Liver (tissue), 10 donors: ENCODE results near the gene YTHDF2. TPM values are rescaled to one million over a fixed set of nuclear protein-coding genes. Genes with fewer than 3 reads are reported as not detected.

Experiments
- DNase-seq: peaks from one replicate; pipeline ENCODE4 v3.0.0-alpha.2; 2017; ENCODE audit warnings: low spot score
- H3K27ac ChIP-seq, 2 donors: one replicate each; pipeline ENCODE4 v1.7.0; 2013; ENCODE audit warnings: inconsistent platforms in 2 of 2, low read length in 2 of 2, control low read depth in 1 of 2, low read depth in 1 of 2, mild to moderate bottlenecking in 1 of 2
- H3K27me3 ChIP-seq, 4 donors: one replicate each; pipeline versions ENCODE4 v1.6.1 to v1.7.0; 2013; ENCODE audit warnings: low read length in 3 of 4, inconsistent platforms in 1 of 4, mild to moderate bottlenecking in 1 of 4, moderate library complexity in 1 of 4; ENCODE audit not compliant: control insufficient read depth in 4 of 4, insufficient read depth in 4 of 4
- H3K36me3 ChIP-seq, 4 donors: one replicate each; pipeline versions ENCODE4 v1.6.1 to v1.7.0; 2013; ENCODE audit warnings: low read length in 3 of 4, mild to moderate bottlenecking in 3 of 4, low read depth in 1 of 4, moderate library complexity in 1 of 4; ENCODE audit not compliant: control insufficient read depth in 4 of 4, insufficient read depth in 3 of 4
- H3K4me1 ChIP-seq, 4 donors: one replicate each; pipeline versions ENCODE4 v1.6.1 to v1.7.0; 2013; ENCODE audit warnings: low read length in 3 of 4, mild to moderate bottlenecking in 3 of 4, moderate library complexity in 1 of 4; ENCODE audit not compliant: control insufficient read depth in 4 of 4, insufficient read depth in 4 of 4
- H3K4me3 ChIP-seq, 3 donors: one replicate each; pipeline versions ENCODE4 v1.6.1 to v1.7.0; 2013; ENCODE audit warnings: low read length in 3 of 3, control low read depth in 1 of 3, low read depth in 1 of 3, mild to moderate bottlenecking in 1 of 3
- H3K9ac ChIP-seq, 2 donors: one replicate each; pipeline ENCODE4 v1.7.0; 2013; ENCODE audit warnings: low read length in 2 of 2, mild to moderate bottlenecking in 2 of 2, moderate library complexity in 2 of 2, control low read depth in 1 of 2, low read depth in 1 of 2
- H3K9me3 ChIP-seq, 4 donors: one replicate each; pipeline versions ENCODE4 v1.6.1 to v1.7.0; 2013; ENCODE audit warnings: low read length in 3 of 4; ENCODE audit not compliant: control insufficient read depth in 4 of 4
- TAF1 ChIP-seq: conservative IDR thresholded peaks from 2 replicates; pipeline ENCODE4 v1.6.1; 2016; ENCODE audit warnings: antibody characterized with exemption, mild to moderate bottlenecking
- YY1 ChIP-seq: IDR thresholded peaks from 2 replicates; pipeline ENCODE4 v1.6.1; 2016; ENCODE audit warnings: antibody characterized with exemption, mild to moderate bottlenecking
- polyA plus RNA-seq, 2 donors: library from polyadenylated mRNA; stranded (reverse) in 1 of 2; unstranded in 1 of 2; fragments of 200-250 nt in 1 of 2; fragments of >200 nt in 1 of 2; fragmentation: Nextera tagmentation in 1 of 2; extraction: Ambion mirVana in 1 of 2; gene quantifications; one replicate each; pipeline versions ENCODE4 v1.2.1 to v1.2.3, GENCODE V29; 2013 to 2015
- small RNA-seq: library from RNA; depleted of rRNA; stranded (forward); fragments of <200 nt; gene quantifications from one replicate; pipeline ENCODE3, GENCODE V24; 2014
- total RNA-seq, 2 donors: library from RNA; depleted of rRNA; stranded (reverse); fragments of >200 nt; gene quantifications; one replicate each; pipeline ENCODE4 v1.2.3, GENCODE V29; 2014
- donor health status: healthy.
- donor health status: healthy.
- donor health status: healthy.
- donor health status: healthy.
- donor health status: healthy.

YTHDF2 gene
- total and polyA plus RNA-seq, 4 donors, result 21.1 to 37.9 (median 29.9) TPM

DNA sequence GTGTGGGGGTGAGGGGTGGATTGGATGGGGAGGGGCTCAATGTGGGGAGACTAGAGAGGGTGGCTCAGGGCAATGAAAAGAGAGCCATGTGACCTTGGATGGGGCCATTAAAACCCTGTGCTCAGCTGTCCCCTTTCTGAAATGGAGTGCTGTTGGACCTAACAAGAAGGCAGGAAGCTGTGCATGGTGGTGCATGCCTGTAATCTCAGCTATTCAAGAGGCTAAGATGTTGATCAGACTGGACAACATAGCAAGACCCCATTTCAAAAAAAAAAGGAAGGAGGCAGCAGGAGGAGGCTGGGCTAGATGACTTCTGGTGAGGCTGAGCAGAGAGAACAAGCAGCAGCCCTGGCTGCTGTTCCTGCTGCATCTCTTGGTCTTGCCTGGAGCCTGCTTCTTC is 82.3 kb downstream of the YTHDF2 start:
- no peak for TF ChIP-seq TAF1
- no peak for TF ChIP-seq YY1
- no peak overlapping the region for H3K27ac ChIP-seq
- no peak overlapping the region for H3K9ac ChIP-seq
- peaks cover 0 to 2% (median 0%) of the 10 kb centered on the region in 4 donors for H3K27me3 ChIP-seq
- H3K4me1 ChIP-seq, result no peaks in the 10 kb centered on the region
- no peak for DNase-seq
- H3K4me3 ChIP-seq, result no peak overlapping the region
- H3K9me3 ChIP-seq, result no peaks in the 10 kb centered on the region
- H3K36me3 ChIP-seq, result no peaks in the 10 kb centered on the region

Small RNAs within 50 kb of the gene (small RNA-seq; reads per million reads assigned to genes)
- gene RF00422, result not detected

Other genes with a start within 250 kb of the YTHDF2 start
- gene RCC1, start 230.9 kb upstream of the YTHDF2 start, total RNA-seq, result 10 to 100 TPM; 18.9 to 21.8 TPM
- 10 to 100 TPM in 1 of 2 donors, 1 to 10 TPM in 1; 2.2 to 18.1 TPM for gene RCC1, start 230.9 kb upstream of the YTHDF2 start, polyA plus RNA-seq
- gene TRNAU1AP, start 183.9 kb upstream of the YTHDF2 start, total RNA-seq, result 10 to 100 TPM in 1 of 2 donors, 1 to 10 TPM in 1; 8.5 to 12.0 TPM
- gene TRNAU1AP, start 183.9 kb upstream of the YTHDF2 start, polyA plus RNA-seq, result 1 to 10 TPM; 5.6 to 9.2 TPM
- gene RAB42, start 144.7 kb upstream of the YTHDF2 start, total RNA-seq, result 1 to 10 TPM; 1.1 to 5.9 TPM
- under 1 TPM; 0.35 to 0.92 TPM for gene RAB42, start 144.7 kb upstream of the YTHDF2 start, polyA plus RNA-seq
- gene TAF12, start 93.9 kb upstream of the YTHDF2 start, total RNA-seq, result 10 to 100 TPM in 1 of 2 donors, 1 to 10 TPM in 1; 9.5 to 14.2 TPM
- 10 to 100 TPM in 1 of 2 donors, 1 to 10 TPM in 1; 9.7 to 14.5 TPM for gene TAF12, start 93.9 kb upstream of the YTHDF2 start, polyA plus RNA-seq
- not detected for gene RNU11, start 88.3 kb upstream of the YTHDF2 start, total RNA-seq
- gene RNU11, start 88.3 kb upstream of the YTHDF2 start, polyA plus RNA-seq, result not detected
- gene GMEB1, start 68.2 kb upstream of the YTHDF2 start, total RNA-seq, result 1 to 10 TPM; 5.4 to 6.1 TPM
- 1 to 10 TPM; 1.8 to 2.2 TPM for gene GMEB1, start 68.2 kb upstream of the YTHDF2 start, polyA plus RNA-seq
- not detected for gene OPRD1, start 75.2 kb downstream of the YTHDF2 start, total RNA-seq
- under 1 TPM in 1 of 2 donors, not detected in 1; 0.01 TPM for gene OPRD1, start 75.2 kb downstream of the YTHDF2 start, polyA plus RNA-seq
- gene EPB41, start 177.6 kb downstream of the YTHDF2 start, total RNA-seq, result 100 to 1,000 TPM in 1 of 2 donors, 10 to 100 TPM in 1; 61.1 to 189 TPM
- 10 to 100 TPM; 10.7 to 15.1 TPM for gene EPB41, start 177.6 kb downstream of the YTHDF2 start, polyA plus RNA-seq